ENCODE results near the gene IL1RAP.

GRCh38 chr3:190676481-190676880 lies 162.6 kb downstream of the IL1RAP start:
- TF ChIP-seq EZH2phosphoT487 (IDR thresholded peaks at IDR 0.05; ENCODE audit: borderline replicate concordance, low read depth, low read length) (no peak), CTCF (conservative IDR thresholded peaks at IDR 0.05; ENCODE audit: low read length) (no peak)
